NCI-H774 (cell line): Measurements from ENCODE around the gene PCDHA1.
"Not testable (repeated sequence)": the region's sequence is repeated elsewhere in the genome, so short reads cannot be mapped to it uniquely, and the experiment has no call there.

Source experiments
- DNase-seq: peaks from one replicate; lab custom pipeline; 2025; lab: John Stamatoyannopoulos, UW

Gene PCDHA1

DNA sequence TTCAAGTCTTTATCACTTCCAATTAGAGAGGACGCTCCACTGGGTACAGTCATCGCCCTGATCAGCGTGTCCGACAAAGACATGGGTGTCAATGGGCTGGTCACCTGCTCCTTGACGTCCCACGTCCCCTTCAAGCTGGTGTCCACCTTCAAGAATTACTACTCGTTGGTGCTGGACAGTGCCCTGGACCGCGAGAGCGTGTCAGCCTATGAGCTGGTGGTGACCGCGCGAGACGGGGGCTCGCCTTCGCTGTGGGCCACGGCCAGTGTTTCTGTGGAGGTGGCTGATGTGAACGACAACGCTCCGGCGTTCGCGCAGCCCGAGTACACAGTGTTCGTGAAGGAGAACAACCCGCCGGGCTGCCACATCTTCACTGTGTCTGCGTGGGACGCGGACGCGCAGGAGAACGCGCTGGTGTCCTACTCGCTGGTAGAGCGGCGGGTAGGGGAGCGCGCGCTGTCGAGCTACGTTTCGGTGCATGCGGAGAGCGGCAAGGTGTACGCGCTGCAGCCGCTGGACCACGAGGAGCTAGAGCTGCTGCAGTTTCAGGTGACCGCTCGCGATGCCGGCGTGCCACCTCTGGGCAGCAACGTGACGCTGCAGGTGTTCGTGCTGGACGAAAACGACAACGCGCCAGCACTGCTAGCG is 22.4 kb downstream of the PCDHA1 start:
- not testable (repeated sequence) for DNase-seq

GRCh38 chr5:140808889-140809291 is 22.9 kb downstream of the PCDHA1 start:
- no peak for DNase-seq

- DNase-seq, result no peak
Measured at GRCh38 chr5:140821375-140822280, 35.7 kb downstream of the PCDHA1 start, which contains the start of gene PCDHA5. PCDHA5 (plus strand) TSS chr5:140821613.

DNA sequence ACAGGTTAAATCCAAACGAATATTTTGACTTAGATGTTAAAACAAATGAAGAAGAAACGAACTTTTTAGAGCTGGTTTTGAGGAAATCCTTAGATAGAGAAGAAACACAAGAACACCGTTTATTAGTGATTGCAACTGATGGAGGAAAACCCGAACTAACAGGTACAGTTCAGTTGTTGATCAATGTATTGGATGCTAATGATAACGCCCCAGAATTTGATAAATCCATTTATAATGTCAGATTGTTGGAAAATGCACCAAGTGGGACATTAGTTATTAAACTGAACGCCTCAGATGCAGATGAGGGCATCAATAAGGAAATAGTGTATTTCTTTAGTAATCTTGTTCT is 36.3 kb downstream of the PCDHA1 start:
- DNase-seq, result no peak

- DNase-seq, result not testable (repeated sequence)
Measured at GRCh38 chr5:140822969-140823368, 37.0 kb downstream of the PCDHA1 start.

- DNase-seq, result no peak
Measured at GRCh38 chr5:140823475-140823874, 37.5 kb downstream of the PCDHA1 start.

- DNase-seq, result no peak
Measured at GRCh38 chr5:140827704-140828361, 41.9 kb downstream of the PCDHA1 start, which contains the start of gene PCDHA6. PCDHA6 (plus strand) TSS chr5:140827960; CDS start chr5:140828092, 132 bp downstream.

- no peak for DNase-seq
Measured at GRCh38 chr5:140828362-140828737, 42.4 kb downstream of the PCDHA1 start.

DNA sequence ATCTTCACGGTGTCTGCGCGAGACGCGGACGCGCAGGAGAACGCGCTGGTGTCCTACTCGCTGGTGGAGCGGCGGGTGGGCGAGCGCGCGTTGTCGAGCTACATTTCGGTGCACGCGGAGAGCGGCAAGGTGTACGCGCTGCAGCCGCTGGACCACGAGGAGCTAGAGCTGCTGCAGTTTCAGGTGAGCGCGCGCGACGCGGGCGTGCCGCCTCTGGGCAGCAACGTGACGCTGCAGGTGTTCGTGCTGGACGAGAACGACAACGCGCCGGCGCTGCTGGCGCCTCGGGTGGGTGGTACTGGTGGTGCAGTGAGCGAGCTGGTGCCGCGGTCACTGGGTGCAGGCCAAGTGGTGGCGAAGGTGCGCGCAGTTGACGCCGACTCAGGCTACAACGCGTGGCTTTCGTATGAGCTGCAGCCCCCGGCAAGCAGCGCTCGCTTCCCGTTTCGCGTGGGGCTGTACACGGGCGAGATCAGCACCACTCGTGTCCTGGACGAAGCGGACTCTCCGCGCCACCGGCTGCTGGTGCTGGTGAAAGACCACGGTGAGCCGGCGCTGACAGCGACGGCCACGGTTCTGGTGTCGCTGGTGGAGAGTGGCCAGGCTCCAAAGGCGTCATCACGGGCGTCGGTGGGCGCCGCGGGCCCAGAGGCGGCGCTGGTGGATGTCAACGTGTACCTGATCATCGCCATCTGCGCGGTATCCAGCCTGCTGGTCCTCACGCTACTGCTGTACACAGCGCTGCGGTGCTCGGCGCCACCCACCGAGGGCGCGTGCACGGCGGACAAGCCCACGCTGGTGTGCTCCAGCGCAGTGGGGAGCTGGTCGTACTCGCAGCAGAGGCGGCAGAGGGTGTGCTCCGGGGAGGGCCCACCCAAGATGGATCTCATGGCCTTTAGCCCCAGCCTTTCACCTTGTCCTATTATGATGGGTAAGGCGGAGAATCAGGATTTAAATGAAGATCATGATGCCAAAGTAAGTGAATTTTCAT is 43.9 kb downstream of the PCDHA1 start:
- not testable (repeated sequence) for DNase-seq

GRCh38 chr5:140833993-140834392 is 48.1 kb downstream of the PCDHA1 start, which contains the start of gene PCDHA7:
PCDHA7 (plus strand) TSS chr5:140834269; CDS start chr5:140834384, 115 bp downstream.
- DNase-seq, result no peak

DNA sequence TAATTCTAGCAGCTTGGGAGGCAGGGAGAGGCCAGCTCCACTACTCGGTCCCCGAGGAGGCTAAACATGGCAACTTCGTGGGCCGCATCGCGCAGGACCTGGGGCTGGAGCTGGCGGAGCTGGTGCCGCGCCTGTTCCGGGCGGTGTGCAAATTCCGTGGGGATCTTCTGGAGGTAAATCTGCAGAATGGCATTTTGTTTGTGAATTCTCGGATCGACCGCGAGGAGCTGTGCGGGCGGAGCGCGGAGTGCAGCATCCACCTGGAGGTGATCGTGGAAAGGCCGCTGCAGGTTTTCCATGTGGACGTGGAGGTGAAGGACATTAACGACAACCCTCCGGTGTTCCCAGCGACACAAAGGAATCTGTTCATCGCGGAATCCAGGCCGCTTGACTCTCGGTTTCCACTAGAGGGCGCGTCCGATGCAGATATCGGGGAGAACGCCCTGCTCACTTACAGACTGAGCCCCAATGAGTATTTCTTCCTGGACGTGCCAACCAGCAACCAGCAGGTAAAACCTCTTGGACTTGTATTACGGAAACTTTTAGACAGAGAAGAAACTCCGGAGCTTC is 48.6 kb downstream of the PCDHA1 start:
- DNase-seq, result not testable (repeated sequence)

DNA sequence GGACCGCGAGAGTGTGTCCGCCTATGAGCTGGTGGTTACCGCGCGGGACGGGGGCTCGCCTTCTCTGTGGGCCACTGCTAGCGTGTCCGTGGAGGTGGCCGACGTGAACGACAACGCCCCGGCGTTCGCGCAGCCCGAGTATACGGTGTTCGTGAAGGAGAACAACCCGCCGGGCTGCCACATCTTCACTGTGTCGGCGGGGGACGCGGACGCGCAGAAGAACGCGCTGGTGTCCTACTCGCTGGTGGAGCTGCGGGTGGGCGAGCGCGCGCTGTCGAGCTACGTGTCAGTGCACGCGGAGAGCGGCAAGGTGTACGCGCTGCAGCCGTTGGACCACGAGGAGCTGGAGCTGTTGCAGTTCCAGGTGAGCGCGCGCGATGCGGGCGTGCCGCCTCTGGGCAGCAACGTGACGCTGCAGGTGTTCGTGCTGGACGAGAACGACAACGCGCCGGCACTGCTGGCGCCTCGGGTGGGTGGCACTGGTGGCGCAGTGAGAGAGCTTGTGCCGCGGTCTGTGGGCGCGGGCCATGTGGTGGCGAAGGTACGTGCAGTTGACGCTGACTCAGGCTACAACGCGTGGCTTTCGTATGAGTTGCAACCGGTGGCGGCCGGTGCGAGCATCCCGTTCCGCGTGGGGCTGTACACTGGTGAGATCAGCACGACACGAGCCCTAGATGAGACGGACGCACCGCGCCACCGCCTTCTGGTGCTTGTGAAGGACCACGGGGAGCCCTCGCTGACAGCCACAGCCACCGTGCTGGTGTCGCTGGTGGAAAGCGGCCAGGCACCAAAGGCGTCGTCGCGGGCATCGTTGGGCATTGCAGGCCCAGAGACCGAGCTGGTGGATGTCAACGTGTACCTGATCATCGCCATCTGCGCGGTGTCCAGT is 49.9 kb downstream of the PCDHA1 start:
- no peak for DNase-seq

- no peak for DNase-seq
Measured at GRCh38 chr5:140840978-140841962, 55.3 kb downstream of the PCDHA1 start, which contains the start of gene PCDHA8. PCDHA8 (plus strand) TSS chr5:140841187; CDS start chr5:140841322, 135 bp downstream.

DNA sequence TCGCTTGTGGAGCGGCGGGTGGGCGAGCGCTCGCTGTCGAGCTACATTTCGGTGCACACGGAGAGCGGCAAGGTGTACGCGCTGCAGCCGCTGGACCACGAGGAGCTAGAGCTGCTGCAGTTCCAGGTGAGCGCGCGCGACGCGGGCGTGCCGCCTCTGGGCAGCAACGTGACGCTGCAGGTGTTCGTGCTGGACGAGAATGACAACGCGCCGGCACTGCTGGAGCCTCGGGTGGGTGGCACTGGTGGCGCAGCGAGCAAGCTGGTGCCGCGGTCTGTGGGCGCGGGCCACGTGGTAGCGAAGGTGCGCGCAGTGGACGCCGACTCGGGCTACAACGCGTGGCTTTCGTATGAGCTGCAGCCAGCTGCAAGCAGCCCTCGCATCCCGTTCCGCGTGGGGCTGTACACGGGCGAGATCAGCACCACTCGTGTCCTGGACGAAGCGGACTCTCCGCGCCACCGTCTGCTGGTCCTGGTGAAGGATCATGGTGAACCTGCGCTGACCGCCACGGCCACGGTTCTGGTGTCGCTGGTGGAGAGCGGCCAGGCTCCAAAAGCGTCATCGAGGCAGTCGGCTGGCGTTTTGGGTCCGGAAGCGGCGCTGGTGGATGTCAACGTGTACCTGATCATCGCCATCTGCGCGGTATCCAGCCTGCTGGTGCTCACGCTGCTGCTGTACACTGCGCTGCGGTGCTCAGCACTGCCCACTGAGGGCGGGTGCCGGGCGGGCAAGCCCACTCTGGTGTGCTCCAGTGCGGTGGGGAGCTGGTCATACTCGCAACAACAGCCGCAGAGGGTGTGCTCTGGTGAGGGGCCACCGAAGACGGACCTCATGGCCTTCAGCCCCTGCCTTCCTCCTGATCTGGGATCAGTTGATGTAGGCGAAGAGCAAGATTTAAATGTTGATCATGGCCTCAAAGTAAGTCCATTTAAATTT is 57.1 kb downstream of the PCDHA1 start:
- no peak for DNase-seq

- not testable (repeated sequence) for DNase-seq
Measured at GRCh38 chr5:140848139-140849102, 62.5 kb downstream of the PCDHA1 start, which contains the start of gene PCDHA9. PCDHA9 (plus strand) TSS chr5:140848382; CDS start chr5:140848496, 114 bp downstream.
